ENCODE results near the gene DMD.
"Not testable (repeated sequence)": the region's sequence is repeated elsewhere in the genome, so short reads cannot be mapped to it uniquely, and the experiment has no call there.

The DMD gene

DNA sequence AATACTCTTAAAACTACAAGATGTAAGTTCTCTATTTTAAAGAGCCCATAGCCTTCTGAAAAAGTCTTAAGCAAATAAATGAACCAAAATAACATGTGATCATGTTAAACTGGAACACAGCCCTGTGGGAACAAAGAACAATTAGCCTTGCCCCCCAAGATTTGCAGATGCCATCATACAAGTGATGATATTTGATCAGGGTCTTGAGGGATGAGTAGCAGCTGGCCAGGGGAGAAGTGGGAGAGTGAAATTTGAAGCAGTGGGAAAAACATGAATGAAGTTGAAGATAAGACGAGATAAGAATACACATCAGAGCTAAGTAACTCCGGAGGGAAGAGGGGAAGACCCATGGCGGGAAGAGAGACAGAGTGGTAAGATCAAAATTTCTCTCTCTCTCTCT, 1689.4 kb downstream of the DMD start:
- no peak for DNase-seq (ENCODE audit: low spot score)

DNA sequence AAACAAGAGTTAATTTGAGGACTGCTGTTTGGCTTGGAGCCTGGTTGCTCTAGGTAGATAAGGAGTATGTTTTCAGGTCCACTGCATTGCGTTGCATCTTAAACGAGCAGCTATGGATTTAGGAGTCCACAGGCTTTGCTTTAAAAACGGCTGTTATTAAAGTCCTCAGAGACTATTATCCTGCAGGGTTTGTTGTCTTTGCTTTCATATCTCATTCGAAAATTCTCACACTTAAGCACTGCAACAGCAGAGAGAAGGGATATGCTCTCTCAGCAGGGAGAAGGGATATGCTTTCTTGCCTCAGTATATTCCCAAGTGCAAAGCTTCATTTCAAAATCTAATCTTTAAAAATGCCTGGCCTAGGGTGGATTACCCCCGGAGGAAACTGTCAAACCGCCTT, 1694.8 kb downstream of the DMD start:
- DNase-seq (ENCODE audit: low spot score): no peak

- no peak for DNase-seq (ENCODE audit: low spot score)
These were observed 1703.0 kb downstream of the DMD start for GRCh38 chrX:31508338-31508737.

DNA sequence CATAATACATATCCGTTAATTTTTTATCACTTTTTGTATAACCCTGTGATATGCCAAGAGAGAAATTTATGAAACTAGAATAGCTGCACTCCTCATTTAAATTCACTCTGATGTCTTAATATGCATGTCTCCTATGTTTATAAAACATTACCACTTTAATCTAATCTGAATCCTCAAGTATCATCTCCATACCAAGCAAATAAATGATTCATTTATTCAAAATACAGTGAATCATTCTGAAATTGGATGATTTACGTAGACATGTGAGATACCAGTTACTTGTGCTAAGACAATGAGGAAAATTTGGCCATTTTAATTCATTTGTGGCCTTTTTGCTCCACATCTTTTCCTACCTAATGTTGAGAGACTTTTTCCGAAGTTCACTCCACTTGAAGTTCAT, 1704.4 kb downstream of the DMD start:
- no peak for DNase-seq (ENCODE audit: low spot score)

DNA sequence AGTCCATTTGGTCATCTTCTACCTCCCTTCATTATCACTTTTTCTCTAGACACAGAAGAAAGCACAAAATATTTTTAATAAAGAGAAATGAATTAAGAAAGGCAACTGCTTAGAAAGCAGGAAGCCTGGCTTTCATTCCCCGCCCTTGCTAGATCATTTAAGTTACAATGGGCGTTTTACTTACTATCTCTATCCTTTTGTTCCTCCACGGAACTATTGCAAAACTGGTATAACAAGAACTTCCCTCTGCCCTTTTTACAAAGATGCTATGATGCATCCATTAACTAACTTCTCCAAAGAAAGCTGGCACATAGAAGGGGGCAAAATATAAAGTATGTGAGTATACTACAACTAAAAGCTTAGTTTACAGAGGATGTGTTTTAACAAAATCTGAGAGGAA, 1705.0 kb downstream of the DMD start:
- DNase-seq (ENCODE audit: low spot score): no peak

- no peak for DNase-seq (ENCODE audit: low spot score)
These were observed 1710.4 kb downstream of the DMD start for GRCh38 chrX:31500921-31501320.

DNA sequence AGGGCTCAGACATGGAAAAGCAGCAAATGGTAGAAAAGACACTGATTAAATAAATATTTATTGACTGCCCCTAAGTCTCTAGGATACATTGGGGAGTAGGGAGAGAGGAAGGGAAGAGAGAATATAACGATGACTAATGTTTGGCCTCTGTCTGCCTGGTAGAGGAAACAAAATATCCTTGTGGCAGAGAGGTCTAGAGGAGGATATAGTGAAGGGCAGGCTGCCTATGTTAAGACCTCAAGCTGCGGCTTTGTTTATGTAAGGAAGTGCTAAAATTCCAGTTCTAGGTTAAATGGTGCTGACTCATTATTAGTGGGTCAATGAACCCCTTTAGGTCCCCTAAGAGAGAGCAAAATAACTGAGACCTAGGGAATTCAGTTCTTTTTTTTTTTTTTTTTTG, 1712.2 kb downstream of the DMD start:
- DNase-seq (ENCODE audit: low spot score): no peak

- no peak for DNase-seq (ENCODE audit: low spot score)
These were observed 1714.3 kb downstream of the DMD start for GRCh38 chrX:31497086-31497485.

DNA sequence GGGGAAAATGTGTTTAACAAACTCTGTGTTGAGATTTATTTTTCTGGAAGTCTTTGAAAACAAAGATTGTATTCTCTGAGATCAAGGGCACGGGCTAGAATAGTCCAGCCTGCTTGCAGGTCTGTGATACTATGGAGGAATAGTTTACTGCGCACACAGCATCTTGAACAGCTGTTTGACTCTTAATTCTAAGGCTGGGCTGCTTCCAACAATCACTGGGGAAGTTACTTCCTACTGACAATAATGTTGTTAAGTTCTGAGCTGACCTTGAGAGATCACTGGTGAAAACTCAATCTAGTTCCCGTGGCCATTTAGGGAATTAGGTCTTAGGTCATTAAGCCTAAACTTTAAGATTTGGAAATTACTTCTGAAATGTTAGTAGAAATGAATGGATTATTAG, 1723.4 kb downstream of the DMD start:
- no peak for DNase-seq (ENCODE audit: low spot score)

DNA sequence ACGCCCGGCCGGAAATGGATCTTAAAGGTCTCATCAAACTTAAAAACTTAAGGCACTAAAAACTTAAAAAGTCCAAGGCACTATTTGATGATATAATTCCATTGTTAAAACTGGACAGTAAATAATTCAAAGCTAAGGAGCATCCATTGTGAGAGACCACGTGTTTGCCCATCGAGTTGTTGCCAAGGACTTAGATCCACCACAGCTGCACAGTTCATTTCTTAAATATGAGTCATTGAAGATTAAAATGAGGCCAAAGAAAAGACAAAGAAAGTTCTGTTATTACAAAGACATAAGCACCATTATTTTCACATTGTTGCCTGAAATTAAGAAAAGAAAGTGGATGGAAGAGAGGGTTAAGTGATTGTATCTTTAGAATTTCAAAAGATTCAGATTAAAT, 1728.0 kb downstream of the DMD start:
- no peak for DNase-seq (ENCODE audit: low spot score)

DNA sequence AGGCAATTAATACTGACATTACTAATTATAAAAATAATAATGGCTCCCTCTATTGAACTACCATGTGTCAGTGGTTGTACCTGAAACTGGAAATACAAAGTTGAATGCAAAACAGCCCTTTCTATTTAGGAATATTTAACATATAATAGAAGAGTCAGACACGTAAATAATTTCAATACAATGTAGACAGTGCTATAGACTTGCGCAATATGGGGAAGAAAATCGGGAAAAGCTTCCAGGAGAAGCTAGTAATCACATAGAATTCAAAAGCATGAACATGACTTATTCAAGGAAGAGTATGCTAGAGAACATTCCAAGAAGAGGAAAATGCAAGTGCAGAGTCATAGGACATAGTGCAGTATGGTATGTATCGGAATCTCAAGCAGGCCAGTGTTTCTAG, 1730.7 kb downstream of the DMD start:
- no peak for DNase-seq (ENCODE audit: low spot score)

DNA sequence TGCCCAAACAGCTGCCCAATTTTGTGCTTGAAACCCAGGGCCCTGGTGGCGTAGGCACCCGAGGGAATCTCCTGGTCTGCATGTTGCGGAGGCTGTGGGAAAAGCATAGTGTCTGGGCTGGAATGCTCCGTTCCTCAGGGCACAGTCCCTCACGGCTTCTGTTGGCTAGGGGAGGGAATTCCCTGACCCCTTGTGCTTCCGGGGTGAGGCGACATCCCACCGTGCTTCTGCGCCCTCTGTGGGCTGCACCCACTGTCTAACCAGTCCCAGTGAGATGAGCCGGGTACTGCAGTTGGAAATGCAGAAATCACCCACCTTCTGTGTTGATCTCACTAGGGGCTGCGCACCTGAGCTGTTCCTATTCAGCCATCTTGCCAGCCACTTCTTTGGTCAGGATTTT, 1740.1 kb downstream of the DMD start:
- DNase-seq (ENCODE audit: low spot score): no peak

GRCh38 chrX:31470753-31471152, 1740.6 kb downstream of the DMD start:
- not testable (repeated sequence) for DNase-seq (ENCODE audit: low spot score)

DNA sequence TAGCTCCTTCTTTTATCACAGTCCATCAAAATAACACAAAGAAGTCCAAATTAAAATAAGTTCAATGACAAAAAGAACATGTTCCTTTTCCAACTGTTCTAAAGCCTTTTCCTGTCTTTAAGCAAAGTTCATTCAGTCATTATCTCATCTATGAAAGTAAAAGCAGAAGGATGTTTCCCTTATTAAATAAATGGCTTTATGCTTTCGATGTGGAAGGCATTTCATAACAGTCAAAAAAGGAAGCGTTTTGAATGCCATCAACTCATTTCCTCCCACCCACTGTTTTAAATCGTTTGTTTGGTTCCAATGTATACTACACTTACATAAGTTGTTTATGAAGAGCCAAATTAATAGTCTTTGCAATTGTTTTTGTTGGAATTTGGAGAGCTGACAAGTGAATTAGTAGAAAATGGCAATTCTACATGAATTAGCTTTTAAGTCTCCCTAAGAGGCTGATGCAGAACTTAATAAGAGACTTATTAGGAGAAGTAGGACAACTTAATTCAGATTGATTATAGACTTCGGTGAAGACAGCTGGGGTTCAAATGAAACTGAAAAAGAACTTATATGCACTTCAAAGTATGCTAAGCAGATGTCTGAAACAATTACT, 1746.9 kb downstream of the DMD start:
- no peak for DNase-seq (ENCODE audit: low spot score)

DNA sequence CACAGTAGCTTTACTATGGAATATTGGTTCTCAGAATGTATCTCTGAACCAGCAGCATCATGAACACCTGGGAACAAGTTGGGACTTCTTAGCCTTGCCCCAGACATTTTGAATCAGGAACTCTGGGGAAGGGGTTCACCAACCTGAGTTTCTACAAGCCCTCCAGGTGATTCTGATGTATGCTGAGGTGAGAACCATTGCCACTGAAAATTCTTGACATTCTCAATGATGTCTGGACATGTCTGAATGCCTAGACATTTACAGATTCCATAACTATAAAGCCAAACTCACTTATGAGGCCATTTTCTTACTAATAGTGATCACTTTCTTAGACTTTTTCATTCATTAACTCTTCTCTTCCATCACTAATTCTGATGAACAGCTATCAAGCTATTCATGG, 1750.1 kb downstream of the DMD start:
- DNase-seq (ENCODE audit: low spot score): no peak

- DNase-seq (ENCODE audit: low spot score): no peak
These were observed 1752.0 kb downstream of the DMD start for GRCh38 chrX:31459361-31459760.

DNA sequence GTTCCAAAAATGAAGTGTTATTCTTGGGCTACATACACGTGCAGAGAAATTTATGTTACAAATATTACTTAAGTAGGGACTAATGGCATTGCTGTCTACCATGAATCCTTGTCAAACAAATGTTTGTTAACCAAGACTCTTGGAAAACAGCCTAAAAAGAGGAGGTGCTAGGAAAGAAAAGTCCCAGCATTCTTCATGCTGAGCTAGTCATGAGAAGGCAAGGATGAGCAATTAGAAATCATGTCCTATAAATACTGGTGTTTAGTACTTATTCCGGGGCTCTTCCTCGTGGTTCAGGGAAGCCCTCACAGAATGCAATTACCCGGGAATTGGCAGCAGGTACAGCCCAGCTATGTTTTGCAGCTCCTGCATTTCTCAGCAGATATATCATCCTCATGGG, 1761.4 kb downstream of the DMD start:
- DNase-seq (ENCODE audit: low spot score): no peak

DNA sequence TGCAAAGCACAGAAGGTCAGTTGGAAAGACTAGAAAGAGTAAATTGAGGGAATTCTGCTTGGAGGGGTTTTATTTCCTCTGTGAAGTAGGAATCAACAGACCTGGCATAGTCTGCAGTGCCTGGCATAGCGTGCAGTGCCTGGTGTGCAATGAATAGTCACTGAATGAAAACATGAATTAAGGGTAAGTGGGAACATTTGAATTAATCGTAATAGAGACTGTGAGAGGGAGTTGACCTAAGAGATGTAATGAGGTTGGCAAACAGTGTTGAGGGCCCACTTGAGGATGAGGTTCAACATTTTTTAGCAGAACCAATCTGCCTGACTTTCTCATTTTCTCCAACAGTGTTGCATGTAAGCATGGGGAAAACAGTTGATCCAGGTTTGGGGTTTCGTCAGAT, 1762.3 kb downstream of the DMD start:
- DNase-seq (ENCODE audit: low spot score): no peak

GRCh38 chrX:31445542-31445941, 1765.8 kb downstream of the DMD start:
- DNase-seq (ENCODE audit: low spot score): no peak

DNA sequence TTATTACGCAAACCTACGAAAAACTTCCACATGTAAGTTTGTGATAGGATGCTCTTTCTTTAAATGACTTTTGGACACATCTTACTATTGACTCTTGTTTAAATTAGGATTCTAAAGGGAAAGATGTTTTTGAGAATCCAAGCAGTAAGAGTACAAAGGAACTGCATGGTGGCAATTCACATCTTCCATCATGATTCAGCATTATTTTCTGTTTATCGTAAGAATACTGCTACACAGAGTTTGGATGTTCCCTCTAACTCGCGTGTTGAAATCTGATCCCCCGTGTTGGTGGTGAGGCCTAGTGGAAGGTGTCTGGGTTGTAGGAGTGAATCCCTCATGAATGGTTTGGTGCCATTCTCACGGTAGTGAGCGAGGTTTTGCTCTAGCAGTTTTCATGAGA, 1767.7 kb downstream of the DMD start:
- DNase-seq (ENCODE audit: low spot score): no peak

DNA sequence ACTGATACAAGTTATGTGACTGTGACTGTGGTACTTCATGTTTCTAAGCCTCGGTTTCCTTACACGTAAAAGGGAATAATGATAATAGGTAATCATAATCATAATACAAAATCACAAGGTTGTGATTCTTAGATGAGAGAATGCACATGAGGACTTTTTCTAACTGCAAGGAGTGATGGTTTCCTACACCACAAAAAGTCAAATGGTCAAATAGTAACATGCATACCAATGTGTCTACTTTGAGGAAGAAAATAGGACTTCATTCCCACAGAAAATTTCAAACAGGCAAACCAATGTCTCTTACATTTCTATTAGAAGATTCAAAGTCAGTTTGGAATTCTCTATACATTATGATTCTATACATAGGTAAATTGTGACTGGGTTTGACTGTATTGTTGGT, 1770.8 kb downstream of the DMD start:
- no peak for DNase-seq (ENCODE audit: low spot score)

- no peak for DNase-seq (ENCODE audit: low spot score)
These were observed 1774.9 kb downstream of the DMD start for GRCh38 chrX:31436424-31436823.

GRCh38 chrX:31435592-31435991, 1775.8 kb downstream of the DMD start:
- DNase-seq (ENCODE audit: low spot score): no peak

DNA sequence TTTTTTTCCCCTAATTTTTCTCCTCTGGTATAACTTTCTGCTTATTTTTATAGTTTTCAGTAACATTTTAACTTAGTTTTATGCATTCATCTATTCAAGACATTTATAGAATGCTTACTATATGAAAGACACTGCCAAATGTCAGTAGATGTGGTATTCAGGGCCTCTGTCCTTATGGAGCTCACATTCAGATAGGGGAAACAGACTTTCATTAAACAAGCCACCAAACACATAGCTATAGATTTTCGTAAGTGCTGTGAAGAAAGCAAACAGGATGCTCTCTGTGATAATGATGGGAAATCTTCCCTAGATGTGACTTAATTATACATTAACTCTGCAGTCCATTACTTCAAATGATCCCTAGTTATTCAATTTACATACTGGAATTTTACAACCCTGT, 1777.5 kb downstream of the DMD start:
- no peak for DNase-seq (ENCODE audit: low spot score)

- no peak for DNase-seq (ENCODE audit: low spot score)
These were observed 1781.4 kb downstream of the DMD start for GRCh38 chrX:31429915-31430314.

All from LoVo (cell line).